Measurements from ENCODE around the gene RAB28.
A peak's percentile ranks its signal among the peaks of the same experiment; 100 is the strongest.

Gene RAB28

GRCh38 chr4:13368217-13368616 is 115.9 kb downstream of the RAB28 start:
- TF ChIP-seq, protein P1, sequence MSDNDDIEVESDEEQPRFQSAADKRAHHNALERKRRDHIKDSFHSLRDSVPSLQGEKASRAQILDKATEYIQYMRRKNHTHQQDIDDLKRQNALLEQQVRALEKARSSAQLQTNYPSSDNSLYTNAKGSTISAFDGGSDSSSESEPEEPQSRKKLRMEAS (IDR thresholded peaks at IDR 0.05; ENCODE audit: low read depth, low read length): no peak
- TF ChIP-seq POLR2A (IDR thresholded peaks at IDR 0.05; ENCODE audit: extremely low read depth, insufficient read length) (no peak), MYC (IDR thresholded peaks at IDR 0.05; ENCODE audit: low read depth, low read length) (no peak), CTCF (IDR thresholded peaks at IDR 0.05; ENCODE audit: low read depth, low read length) (no peak)
- DNase-seq (ENCODE audit: low read depth): peak; percentile 11
- H3K4me3 ChIP-seq (ENCODE audit: low read depth, low read length): no peak overlapping the region

DNA sequence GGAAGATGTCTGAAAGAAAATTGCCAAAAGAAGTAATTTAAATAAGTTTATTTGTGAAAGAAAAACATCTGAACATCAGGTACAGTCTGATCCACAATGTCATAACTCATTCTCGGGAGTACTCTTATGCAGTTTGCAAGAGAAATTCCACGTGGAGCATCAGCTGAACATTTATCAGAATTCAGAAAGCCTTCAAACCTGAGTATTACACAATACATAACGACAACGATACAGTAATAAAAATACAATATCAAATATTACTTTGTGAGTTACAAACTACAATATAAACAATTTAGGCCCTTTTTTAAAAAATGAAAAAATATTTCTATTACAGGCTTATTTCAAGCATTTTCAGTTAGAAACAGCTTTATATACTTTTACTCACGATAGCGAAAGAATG is 116.4 kb downstream of the RAB28 start:
- H3K4me3 ChIP-seq (ENCODE audit: low read depth, low read length): no peak overlapping the region
- TF ChIP-seq CTCF (IDR thresholded peaks at IDR 0.05; ENCODE audit: low read depth, low read length): no peak
- TF ChIP-seq, protein P1 (IDR thresholded peaks at IDR 0.05; ENCODE audit: low read depth, low read length): no peak
- no peak for TF ChIP-seq MYC (IDR thresholded peaks at IDR 0.05; ENCODE audit: low read depth, low read length)
- no peak for TF ChIP-seq POLR2A (IDR thresholded peaks at IDR 0.05; ENCODE audit: extremely low read depth, insufficient read length)

GRCh38 chr4:13367244-13367643 is 116.9 kb downstream of the RAB28 start:
- TF ChIP-seq MYC (IDR thresholded peaks at IDR 0.05; ENCODE audit: low read depth, low read length) (no peak), CTCF (IDR thresholded peaks at IDR 0.05; ENCODE audit: low read depth, low read length) (no peak), POLR2A (IDR thresholded peaks at IDR 0.05; ENCODE audit: extremely low read depth, insufficient read length) (no peak)
- TF ChIP-seq, protein P1 (IDR thresholded peaks at IDR 0.05; ENCODE audit: low read depth, low read length): no peak
- DNase-seq (ENCODE audit: low read depth): no peak
- H3K4me3 ChIP-seq (ENCODE audit: low read depth, low read length): no peak overlapping the region

More for the DNA sequence above, 116.4 kb downstream of the RAB28 start:
- DNase-seq (ENCODE audit: low read depth): no peak

DNA sequence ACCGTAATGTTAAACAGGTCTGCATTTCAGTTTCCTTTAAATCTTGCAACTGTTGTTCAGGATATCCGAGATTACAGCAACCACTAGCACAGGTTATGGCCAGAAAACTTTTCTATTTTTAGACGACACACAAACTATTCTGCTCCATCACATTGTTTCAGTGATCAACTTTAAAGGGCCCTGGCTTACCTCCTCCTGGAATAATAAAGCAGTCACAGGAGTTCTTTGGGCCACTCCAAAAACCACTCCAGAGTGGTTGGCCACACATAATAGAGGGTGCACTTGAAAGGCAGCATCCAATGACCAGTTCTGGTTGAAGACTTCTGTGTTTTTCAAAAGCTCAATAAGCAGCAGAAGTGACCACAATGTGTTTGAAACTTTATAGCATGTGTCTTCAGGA is 118.9 kb downstream of the RAB28 start:
- no peak overlapping the region for H3K4me3 ChIP-seq (ENCODE audit: low read depth, low read length)
- TF ChIP-seq POLR2A (IDR thresholded peaks at IDR 0.05; ENCODE audit: extremely low read depth, insufficient read length): no peak
- TF ChIP-seq, protein P1 (IDR thresholded peaks at IDR 0.05; ENCODE audit: low read depth, low read length): no peak
- no peak for TF ChIP-seq CTCF (IDR thresholded peaks at IDR 0.05; ENCODE audit: low read depth, low read length)
- TF ChIP-seq MYC (IDR thresholded peaks at IDR 0.05; ENCODE audit: low read depth, low read length): no peak
- no peak for DNase-seq (ENCODE audit: low read depth)

DNA sequence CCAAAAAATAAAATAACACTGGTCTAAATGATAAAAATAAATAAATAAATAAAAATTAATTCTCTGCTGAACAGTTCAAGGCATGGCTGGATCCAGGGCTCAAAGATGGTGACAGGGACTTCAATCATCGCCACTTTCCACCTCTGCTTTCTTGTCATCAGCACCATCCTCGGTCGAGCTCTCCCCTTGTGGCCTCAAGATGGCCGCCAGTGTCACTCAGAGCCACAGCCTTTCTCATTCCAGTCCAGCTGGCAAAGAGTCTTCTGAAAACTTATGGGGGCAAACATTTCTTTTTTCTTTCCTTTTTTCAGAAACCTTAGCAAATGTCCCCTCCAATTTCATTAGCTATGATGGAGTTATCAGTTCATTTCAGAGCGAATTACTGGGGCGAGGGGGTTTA is 119.5 kb downstream of the RAB28 start:
- no peak for TF ChIP-seq MYC (IDR thresholded peaks at IDR 0.05; ENCODE audit: low read depth, low read length)
- TF ChIP-seq CTCF (IDR thresholded peaks at IDR 0.05; ENCODE audit: low read depth, low read length): no peak
- TF ChIP-seq, protein P1 (IDR thresholded peaks at IDR 0.05; ENCODE audit: low read depth, low read length): no peak
- TF ChIP-seq POLR2A (IDR thresholded peaks at IDR 0.05; ENCODE audit: extremely low read depth, insufficient read length): no peak
- no peak overlapping the region for H3K4me3 ChIP-seq (ENCODE audit: low read depth, low read length)
- DNase-seq (ENCODE audit: low read depth): no peak

- no peak for DNase-seq (ENCODE audit: low read depth)
- no peak overlapping the region for H3K4me3 ChIP-seq (ENCODE audit: low read depth, low read length)
- TF ChIP-seq MYC (IDR thresholded peaks at IDR 0.05; ENCODE audit: low read depth, low read length) (no peak), POLR2A (IDR thresholded peaks at IDR 0.05; ENCODE audit: extremely low read depth, insufficient read length) (no peak), CTCF (IDR thresholded peaks at IDR 0.05; ENCODE audit: low read depth, low read length) (no peak)
- TF ChIP-seq, protein P1 (IDR thresholded peaks at IDR 0.05; ENCODE audit: low read depth, low read length): no peak
Observed at GRCh38 chr4:13364172-13364571, 120.0 kb downstream of the RAB28 start.
